HG03354 (cell line): ENCODE results near the gene OGFRL1.

Experiments
- ATAC-seq: cut with Tn5 transposase; IDR thresholded peaks from one replicate; pipeline ENCODE4 v1.9.1; 2021; ENCODE audit warnings: mild to moderate bottlenecking; ENCODE audit not compliant: unreplicated experiment, poor library complexity, severe bottlenecking

OGFRL1 gene

DNA sequence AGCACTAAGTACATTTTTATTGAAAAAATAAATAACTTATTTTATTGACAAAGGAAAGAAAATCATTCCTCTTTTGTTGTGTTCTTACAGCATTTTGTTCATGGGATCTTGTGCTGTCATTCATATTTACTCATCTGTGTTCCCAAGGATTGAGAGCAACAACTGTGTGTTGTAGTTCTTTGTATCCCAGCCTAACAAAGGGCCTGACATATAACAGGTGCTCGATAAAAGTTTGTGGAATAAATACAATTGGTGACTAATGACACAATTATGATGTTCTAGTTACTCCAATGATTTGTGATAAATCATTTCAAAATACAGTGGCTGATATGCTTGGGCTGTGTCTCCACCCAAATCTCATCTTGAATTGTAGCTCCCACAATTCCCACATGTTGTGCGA is 7.9 kb upstream of the OGFRL1 start:
- no peak for ATAC-seq

DNA sequence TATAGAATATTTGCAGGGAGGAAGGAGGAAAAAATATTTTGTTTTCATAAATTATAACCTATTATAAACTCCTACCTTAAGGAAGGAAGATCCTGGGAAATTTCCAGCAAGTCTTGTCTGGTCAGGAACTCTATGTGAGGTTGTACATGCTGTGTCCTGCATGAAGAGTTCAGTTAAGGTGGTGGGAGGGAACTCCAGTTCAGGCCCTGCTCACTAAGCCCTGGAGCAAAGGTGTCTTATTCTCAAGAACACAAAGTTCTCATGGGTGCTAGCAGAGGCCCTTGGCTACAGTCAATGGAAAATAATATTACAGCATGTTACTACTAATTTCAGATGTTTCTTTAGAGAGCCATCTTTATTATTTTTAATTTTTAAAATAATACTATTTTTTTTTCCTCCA is 3.8 kb upstream of the OGFRL1 start:
- no peak for ATAC-seq

DNA sequence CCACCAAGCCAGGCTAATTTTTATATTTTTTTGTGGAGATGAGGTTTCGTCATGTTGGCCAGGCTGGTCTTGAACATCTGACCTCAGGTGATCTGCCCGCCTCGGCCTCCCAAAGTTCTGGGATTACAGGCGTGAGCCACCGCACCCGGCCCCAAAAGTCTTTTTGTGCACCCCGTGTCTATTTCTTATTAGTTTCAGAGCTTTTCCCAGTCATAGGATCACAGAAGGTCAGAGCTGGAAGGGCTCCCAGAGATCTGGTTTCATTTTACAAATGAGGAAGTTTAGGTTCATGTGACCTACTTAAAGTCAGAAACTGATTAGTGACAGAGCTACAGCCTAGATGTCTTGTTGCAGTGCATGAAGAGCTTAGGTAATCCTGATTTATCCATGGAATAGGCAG is 1.6 kb upstream of the OGFRL1 start:
- no peak for ATAC-seq

DNA sequence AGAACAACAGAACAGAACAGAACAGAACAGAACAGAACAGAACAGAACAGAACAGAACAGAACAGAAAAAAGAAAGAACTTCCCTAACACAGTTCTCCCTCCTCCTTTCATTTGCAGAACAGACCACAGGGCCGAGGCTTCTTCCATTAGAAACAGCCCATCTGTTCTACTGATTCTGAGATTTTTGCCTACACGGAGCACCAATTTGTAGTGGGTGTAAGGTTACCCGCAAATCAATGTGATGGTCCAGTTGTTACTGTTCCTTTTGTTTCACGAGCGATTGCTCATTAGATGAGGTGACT is 734 bp upstream of the OGFRL1 start:
- ATAC-seq = no peak

DNA sequence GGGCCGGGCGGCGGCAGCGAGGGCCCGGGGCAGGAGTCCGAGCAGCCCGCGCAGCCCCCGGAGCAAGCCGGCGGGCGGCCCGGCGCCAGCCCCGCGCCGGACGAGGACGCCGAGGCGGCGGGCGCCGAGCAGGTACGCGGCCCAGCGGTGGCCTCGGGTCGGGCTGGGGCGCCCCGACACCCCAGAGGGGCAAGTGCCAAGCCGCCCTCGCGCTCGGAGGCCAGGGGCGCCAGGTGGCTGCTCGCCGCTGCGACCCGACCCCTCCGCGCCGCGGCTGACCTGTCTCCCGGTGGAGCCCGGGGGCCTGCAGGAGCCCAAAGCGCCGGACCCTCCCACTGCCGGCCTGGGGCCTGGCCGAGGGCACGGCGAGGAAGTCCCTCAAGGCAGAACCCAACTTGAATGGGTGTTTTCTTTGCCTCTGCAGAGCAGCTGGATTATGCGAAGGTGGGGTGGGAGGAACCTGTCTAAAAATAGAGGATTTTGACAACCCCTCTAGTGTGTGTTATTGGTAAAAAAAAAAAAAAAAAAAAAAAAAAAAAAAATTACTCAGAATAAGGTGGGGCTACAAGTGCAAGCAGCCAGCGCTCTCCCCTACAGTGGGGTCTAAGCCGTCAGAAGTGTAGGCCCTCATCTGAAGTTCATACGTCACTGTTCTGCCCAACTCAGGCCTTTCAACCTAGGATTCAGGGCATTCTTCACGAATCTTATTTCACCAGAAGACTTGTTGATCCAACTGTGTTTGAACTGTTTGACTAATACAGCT is 609 bp downstream of the OGFRL1 start:
- ATAC-seq = peak; percentile 40

DNA sequence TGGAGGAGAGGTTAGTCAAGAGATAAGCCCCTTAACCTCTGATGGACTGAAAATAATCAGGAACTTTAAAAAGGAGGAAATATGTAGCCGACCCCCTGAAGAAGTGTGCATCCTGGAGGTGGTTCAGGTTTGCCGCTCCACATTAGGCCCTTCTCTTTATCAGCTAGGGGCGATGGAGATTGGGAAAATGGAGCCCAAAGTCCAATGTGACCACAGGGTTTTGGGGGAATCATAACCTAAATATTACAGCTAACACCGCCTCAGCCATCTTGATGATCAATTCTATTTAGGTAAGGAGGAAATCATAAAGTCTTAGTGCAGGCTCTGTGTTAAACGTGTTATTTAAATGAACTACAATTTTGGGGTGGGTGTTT is 1.2 kb downstream of the OGFRL1 start:
- ATAC-seq = no peak

DNA sequence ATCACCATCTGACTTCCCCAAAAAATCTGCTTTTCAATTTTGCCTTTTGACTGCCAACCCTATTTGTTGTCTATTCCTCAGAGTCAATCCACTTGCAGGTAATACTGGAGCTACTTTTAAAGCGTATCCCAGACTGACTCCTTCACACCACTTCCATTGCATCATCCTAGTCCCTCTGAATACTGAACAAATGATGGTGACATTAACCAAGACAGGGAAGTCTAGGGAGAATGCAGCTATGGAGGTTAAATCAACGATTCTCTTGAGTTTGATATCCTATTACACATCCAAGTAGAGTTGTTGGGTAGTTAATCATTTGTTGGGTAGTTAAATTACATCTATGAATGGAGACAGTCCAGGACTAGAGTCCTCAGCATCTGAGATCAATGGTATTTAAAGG is 2.0 kb downstream of the OGFRL1 start:
- ATAC-seq = no peak

DNA sequence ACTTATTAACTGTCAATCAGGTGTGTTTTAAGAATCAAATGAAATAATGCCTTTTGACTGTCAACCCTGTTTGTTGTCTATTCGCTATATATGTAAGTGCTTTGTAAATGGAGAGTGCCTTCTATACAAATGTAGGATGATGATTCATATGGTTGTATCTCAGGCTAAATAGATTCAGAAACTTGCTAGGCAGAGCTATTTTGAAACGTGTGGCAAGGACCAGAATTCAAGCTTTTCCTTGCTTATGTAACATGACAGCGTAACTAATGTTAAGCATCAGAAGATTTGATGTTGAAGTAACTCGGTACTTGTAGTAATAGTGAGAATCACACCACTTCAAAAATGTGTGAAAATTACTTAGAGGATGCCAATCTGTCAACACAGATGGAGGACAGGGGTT is 3.4 kb downstream of the OGFRL1 start:
- no peak for ATAC-seq

DNA sequence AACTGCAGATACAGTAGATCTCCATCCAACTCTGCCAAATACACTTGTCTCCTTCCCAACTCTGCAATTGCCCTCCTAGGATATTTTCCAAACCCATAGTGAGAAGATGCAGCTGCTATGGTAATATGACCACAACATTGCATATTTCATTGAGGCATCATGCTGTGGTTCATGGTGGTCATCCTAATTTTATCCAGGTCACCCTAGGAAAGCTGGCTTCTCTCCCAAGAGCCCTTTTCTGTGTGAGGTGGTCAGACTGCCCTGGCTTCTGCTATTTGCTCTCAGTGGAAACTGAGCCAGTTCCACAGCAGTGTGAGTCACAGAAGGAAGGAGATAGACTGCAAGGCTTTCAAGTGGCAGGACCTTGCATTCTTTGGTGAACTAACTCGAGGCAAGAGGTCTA is 5.5 kb downstream of the OGFRL1 start:
- ATAC-seq = no peak

DNA sequence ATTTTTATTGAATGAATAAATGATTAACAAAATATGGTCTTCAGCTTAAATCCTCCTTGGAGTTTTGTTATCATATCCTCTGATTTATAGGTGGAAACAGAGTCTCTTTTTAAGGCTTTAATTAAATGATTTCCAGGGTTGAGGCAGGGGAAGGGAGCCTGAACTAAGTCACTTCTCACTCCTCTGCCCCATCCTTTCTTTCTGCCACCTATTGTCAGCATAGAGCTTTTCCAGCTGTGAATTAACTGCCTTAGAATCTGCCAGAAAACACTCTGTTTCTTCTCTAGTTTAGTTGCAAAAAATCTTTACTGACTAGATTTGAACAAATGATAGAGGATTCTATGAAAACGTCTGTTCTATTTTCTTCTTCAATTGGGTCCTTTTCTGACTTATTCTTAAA is 9.8 kb downstream of the OGFRL1 start:
- no peak for ATAC-seq

DNA sequence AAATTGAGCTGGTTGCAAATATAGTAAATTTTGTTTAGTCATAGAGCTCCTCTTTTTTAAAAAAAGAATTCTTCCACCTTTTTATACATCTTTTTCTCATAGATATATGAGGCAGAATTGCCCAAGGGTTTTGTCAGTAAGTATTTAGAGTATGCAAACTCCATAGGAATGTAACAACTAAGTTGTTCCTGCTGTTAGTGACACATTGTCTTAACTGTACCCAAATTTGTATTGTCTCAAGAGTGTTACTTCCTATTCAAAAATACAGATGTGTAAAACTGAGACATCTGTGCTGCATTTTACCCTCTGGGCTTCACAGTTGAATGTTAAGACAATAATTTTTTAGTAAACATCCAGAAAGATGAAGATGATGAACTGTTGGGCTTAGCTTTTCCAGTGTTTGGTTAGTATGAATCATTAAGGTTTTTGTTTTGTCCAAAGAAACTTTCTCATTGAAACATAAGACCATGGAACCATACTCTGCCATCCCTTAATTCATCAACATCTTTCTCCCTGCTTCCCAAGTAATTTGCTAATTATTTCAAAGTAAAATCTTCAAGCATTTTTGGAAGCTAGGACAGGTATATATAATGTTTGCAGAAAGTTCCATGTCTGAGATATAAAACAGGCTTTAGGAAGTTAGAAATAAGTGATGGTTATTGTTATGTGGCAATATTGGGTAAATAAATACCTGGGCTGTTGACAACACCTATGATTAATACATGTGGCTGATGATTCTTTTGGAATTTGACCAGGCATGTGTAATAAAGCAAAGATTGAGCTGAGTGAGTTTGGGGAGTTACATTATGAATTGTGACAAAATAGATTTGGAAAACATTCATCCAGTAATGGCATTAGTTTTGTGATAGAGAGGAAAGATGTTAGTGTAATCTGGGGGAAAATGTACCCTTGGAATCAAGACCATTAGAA is 11.2 kb downstream of the OGFRL1 start:
- no peak for ATAC-seq

DNA sequence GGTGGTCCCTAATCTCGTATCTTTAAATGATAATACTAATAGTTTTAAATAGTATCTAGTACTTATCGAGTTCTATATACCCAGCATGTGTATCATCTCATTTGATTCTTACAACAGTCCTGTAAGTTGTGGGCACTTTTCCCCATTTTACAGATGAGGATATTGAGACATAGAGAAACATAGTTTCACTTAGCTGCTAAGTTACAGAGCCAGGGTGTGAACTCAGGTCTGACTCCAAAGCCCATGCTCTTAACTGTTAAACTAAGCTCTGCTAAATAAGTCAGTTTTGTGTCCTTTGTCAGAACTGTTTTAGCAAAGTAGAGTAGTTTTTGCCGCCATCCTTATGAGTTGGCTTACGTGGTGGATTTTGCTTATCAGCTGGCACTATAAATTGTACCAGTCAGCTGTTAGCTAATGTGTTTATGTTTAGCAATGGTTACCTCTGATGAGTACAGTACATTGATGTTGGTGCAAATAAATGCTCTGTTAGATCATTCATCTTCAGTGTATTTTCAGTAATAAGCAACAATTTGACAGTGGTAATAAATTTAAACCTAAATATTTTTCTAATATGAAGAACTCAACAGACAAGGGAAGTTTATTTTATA is 12.1 kb downstream of the OGFRL1 start:
- ATAC-seq = no peak

DNA sequence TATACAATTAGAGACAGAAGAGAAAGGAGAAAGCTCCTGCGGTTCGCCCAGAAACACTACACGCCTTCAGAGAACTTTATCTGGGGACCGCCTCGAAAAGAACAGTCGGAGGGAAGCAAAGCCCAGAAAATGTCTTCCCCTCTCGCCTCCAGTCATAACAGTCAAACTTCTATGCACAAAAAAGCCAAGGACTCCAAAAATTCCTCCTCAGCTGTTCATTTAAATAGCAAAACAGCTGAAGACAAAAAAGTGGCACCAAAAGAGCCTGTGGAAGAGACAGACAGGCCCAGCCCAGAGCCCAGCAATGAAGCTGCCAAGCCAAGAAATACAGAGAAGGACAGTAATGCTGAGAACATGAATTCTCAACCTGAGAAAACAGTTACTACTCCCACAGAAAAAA is 12.9 kb downstream of the OGFRL1 start:
- no peak for ATAC-seq

DNA sequence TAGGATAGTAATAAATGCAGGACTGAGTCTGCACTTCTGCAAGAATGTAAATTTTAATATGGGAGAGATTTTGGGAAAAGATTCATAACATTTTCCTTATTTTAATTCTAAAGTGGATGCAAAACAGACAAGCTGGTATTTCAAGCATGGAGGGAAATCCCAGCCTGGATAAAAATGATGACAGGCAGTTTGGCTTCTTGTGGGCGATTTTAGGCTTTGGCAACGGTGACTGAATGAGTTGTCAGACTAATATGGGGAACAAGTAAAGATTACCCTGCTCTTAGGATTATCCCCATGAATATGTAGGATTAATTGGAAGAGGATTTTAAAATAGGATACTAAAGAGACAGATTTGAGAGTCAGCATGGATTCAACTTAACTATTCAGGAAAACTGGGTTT is 21.0 kb downstream of the OGFRL1 start:
- no peak for ATAC-seq

DNA sequence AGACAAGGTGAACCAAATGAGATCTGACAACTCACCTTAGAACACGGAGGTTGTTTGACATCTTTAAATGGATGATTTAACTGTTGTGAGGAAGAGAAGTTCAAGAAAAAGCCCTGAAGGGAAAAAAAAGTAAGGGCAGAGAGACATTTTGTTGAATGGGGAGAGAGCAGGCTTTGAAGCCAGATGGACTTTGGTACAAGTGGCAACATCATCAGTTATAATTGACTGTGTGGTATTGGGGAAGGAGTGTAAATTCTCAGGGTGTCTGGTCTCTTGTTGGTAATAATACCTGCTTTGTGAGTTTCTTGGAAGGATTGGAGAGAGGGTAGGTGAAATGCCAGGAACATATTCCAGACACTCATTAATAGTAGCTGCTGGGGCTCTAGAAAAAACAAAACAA is 21.6 kb downstream of the OGFRL1 start:
- ATAC-seq = no peak

DNA sequence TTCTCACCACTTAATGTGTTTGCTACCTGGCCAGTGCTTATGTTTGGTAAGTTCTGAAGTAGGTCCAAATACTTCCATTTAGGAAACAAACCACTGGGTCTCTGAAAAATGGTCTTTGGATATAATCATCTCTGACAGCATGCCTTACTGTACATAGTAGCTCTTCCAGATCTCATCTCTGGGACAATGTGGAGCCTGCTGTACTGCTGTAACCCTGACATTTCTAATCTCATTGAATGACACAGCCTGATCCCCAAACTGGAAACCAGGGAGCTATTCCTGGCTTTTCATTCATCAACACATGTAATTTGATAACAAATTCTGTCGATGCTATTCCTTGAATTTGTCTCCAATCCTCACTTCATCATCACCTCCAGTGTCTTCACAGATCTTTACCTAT is 23.5 kb downstream of the OGFRL1 start:
- no peak for ATAC-seq

DNA sequence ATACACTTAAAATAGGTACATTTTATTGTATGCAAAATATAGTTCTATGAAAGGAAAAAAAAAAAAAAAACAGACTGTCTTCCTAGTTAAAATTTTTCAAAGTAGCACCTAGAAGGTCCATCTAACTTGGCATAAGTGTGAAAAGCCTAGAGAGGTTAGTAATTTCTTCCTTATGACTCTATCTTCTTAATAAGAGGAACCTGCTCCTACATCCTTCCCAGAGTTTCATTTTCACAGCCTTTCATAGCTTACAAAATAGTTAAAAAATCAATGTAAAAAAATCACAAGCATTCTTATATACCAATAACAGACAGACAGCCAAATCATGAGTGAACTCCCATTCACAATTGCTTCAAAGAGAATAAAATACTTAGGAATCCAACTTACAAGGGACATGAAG is 28.8 kb downstream of the OGFRL1 start:
- no peak for ATAC-seq

DNA sequence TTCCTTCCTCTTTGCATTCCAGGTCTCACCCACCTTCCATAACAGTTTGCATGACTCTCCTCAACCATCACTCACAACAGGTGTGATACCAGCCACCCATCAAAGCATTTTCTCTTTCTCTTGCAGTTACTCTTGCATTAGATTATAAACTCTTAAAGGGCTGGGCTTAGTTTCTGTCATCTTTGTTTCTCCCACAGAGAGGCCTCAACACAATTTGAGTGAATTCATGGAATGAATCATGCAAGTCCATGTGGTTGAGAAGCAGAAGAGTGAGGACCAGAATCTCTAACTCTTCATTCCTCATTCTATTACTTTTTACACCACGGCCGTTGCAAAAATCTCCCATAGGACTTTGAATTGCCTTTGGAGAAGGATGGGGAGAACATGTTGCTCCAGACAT is 31.4 kb downstream of the OGFRL1 start:
- ATAC-seq = no peak

DNA sequence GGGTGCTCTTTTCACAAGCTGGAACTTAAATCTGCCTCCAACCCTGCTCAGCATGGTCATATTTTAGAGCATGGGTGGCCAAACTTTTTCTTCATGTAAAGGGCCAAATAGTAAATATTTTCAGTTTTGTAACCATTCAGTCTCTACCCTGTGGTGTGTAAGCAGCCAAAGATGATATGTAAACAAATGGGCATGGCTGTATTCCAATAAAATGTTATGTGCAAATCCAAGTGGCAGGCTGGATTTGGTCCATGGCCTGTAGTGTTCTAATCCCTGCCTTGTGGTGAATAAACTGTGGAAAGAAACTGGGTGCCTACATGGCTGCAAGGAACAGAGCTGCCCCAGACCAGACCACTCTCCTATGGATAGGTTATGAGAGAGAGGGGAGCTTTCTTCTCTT is 32.7 kb downstream of the OGFRL1 start:
- ATAC-seq = no peak

DNA sequence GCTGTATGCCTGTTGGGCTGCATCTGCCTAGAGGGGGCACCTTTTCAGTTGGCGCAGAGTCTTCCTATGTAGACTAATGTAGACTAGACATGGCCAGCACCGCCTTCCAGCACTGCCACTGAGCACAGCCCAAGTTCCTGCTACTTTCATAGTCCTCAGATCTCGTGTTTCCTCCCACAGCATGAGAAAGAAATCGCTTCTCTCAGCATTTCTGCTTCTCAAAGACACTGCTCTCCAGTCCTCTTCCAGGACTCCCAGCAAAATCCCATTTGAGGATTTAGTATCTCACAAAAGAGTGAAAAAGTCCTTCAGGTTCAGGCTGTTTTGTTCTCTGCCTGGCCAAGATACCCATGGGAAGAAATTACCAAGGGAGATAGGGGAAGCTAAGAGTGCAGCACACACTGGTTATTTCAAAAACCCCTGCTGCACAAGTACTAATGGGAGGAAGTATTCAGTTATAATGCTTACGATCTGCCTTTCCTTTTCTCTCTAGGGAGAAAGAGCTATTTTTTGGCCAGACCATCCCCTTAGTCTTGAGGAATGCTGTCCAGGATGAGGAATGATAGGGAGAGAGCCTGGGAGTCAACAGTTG is 35.7 kb downstream of the OGFRL1 start:
- no peak for ATAC-seq

DNA sequence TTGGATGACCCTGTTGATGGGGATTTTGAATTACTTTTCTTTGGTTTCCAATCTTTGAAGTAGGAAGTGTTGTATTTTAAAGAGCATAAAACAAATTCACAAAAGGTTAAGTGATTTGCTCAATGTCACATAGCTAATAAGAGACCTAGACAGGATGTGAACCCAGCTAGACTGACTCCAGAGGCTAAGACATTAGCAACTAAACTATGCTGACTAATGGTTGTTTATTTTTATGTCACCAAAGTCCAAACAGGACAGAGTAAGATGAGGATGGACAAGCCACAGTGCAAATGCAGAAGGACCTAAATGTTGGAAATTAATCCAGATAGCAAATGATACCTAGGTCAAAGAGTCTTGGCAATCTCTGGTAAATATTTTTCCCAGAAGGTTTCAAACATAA is 38.0 kb downstream of the OGFRL1 start:
- ATAC-seq = no peak
